Ascending aorta (tissue), 2 donors: ENCODE measurements around the gene IGF2. TPM values are rescaled to one million over a fixed set of nuclear protein-coding genes. Genes with fewer than 3 reads are reported as not detected.

Source experiments
- DNase-seq, 2 donors: peaks; one replicate each; pipeline ENCODE4 v3.0.0-alpha.2; 2019; ENCODE audit warnings: low spot score in 2 of 2
- H3K27ac ChIP-seq, 2 donors: fragments of 200-600 bp; sonication (generic); one replicate each; pipeline ENCODE4 v1.5.1; 2016 to 2017; ENCODE audit warnings: mild to moderate bottlenecking in 1 of 2
- H3K27me3 ChIP-seq: fragments of 200-600 bp; sonication (generic); one replicate; pipeline ENCODE4 v1.5.1; 2017
- H3K36me3 ChIP-seq, 2 donors: fragments of 200-600 bp; sonication (generic); one replicate each; pipeline ENCODE4 v1.5.1; 2016
- H3K4me1 ChIP-seq, 2 donors: fragments of 200-600 bp; sonication (generic); one replicate each; pipeline ENCODE4 v1.5.1; 2016 to 2017; ENCODE audit warnings: mild to moderate bottlenecking in 1 of 2
- H3K4me3 ChIP-seq, 2 donors: fragments of 200-600 bp; sonication (generic); one replicate each; pipeline ENCODE4 v1.5.1; 2016 to 2017; ENCODE audit warnings: mild to moderate bottlenecking in 1 of 2
- H3K9me3 ChIP-seq, 2 donors: fragments of 200-600 bp; sonication (generic); one replicate each; pipeline ENCODE4 v1.5.1; 2016
- CTCF ChIP-seq, 3 experiments: fragments of 200-600 bp in 2 of 3; fragments of 450-650 bp in 1 of 3; sonication (generic) in 2 of 3; IDR thresholded peaks; one replicate each; pipeline ENCODE4 v1.5.1; 2016 to 2019; ENCODE audit warnings: antibody characterized with exemption in 3 of 3, mild to moderate bottlenecking in 1 of 3, moderate library complexity in 1 of 3
- intact Hi-C: fragments of 100-400 bp; cut with DNase I; formaldehyde crosslinking; loops from one replicate; pipeline ENCODE4 v1.15.1; 2023
- total RNA-seq: library from RNA; depleted of rRNA; stranded (reverse); fragments of >200 nt; gene quantifications from one replicate; pipeline ENCODE4 v1.1.0, GENCODE V29; 2016

Gene IGF2
- total RNA-seq, 1 donor from 2014 or later = 124 TPM

DNA sequence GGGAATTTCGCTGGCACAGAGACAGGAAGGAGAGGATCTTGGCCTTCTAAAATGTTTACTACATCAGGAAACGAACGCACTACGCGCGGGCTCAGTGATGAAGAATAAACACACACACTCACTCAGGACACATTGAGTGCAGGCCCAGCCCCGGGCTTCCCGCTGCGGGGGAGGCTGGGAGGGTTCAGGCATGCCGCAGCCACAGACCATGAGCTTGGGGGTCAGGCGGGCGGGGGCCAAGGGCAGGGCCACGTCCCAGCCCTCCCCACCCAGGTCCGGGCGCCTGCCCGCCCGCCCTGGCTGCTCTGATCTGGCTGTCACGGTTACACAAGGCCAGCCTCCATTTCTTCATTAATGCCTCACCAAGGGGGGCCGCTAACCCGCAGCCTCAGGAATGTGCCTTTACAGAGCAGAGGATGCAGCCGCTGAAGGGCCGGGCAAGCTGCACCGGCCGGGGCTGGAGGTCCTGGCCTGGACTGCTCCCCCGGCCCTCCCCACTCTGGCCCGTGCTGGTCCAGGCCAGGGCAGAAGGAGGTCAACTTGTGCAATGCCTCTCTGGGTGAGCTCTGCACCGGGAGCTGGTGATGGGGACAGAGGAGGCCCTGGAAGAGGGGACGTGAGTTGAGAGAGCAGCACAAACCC is 41.7 kb downstream of the IGF2 start:
- Histone ChIP-seq H3K36me3 (no peaks in the 10 kb centered on the region), H3K4me3 (no peak overlapping the region), H3K27me3 (no peaks in the 10 kb centered on the region), H3K9me3 (no peaks in the 10 kb centered on the region), H3K27ac (peak overlapping the region in 1 of 2 donors; percentile 4), H3K4me1 (peaks cover 3 to 6% of the 10 kb centered on the region in 2 donors)
- intact Hi-C loops = no loop called here
- DNase-seq = peak in 1 of 2 donors; percentile 65
- TF ChIP-seq CTCF (IDR thresholded peaks at IDR 0.05) = no peak

DNA sequence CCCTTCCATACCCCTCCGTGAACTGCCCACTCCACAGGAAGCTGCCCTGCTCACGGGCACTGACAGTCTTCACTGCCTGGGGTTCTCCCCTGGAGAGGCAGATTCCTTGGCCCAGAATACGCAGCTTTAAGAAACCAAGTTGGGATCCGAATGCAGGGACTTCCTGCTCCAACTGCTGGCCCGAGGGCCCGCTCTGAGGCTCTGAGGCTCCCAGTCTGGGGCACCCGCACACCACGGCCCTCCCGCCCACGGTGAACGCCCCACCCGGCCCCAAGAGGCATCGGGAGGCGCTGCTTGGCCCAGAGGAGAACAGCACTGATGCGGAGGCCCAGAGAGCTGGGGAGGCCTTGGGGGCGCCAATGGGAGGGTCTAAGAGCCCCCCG is 42.3 kb downstream of the IGF2 start:
- Histone ChIP-seq H3K4me3 (no peak overlapping the region), H3K36me3 (no peaks in the 10 kb centered on the region), H3K27me3 (no peaks in the 10 kb centered on the region), H3K9me3 (no peaks in the 10 kb centered on the region), H3K4me1 (peaks cover 3 to 8% of the 10 kb centered on the region in 2 donors), H3K27ac (peak overlapping the region in 1 of 2 donors; percentile 4)
- no peak for DNase-seq
- no peak for TF ChIP-seq CTCF (IDR thresholded peaks at IDR 0.05)
- intact Hi-C loops = no loop called here

GRCh38 chr11:2096011-2096918 is 42.9 kb downstream of the IGF2 start:
- H3K9me3 ChIP-seq = no peaks in the 10 kb centered on the region
- no peak for TF ChIP-seq CTCF (IDR thresholded peaks at IDR 0.05)
- peak in 1 of 2 donors; percentile 39 for DNase-seq
- no peaks in the 10 kb centered on the region for H3K27me3 ChIP-seq
- intact Hi-C loops = no loop called here
- no peak overlapping the region for H3K4me3 ChIP-seq
- peak overlapping the region in 1 of 2 donors; percentile 4 for H3K27ac ChIP-seq
- H3K36me3 ChIP-seq = no peaks in the 10 kb centered on the region
- H3K4me1 ChIP-seq = peaks cover 3 to 8% of the 10 kb centered on the region in 2 donors

- no peaks in the 10 kb centered on the region for H3K9me3 ChIP-seq
- TF ChIP-seq CTCF (IDR thresholded peaks at IDR 0.05) = no peak
- H3K4me1 ChIP-seq = peaks cover 3 to 8% of the 10 kb centered on the region in 2 donors
- H3K36me3 ChIP-seq = no peaks in the 10 kb centered on the region
- H3K4me3 ChIP-seq = no peak overlapping the region
- intact Hi-C loops = no loop called here
- no peak overlapping the region for H3K27ac ChIP-seq
- no peaks in the 10 kb centered on the region for H3K27me3 ChIP-seq
- peak in 1 of 2 donors; percentile 58 for DNase-seq
These were observed 43.6 kb downstream of the IGF2 start for GRCh38 chr11:2095542-2095941.

GRCh38 chr11:2095198-2095520 is 44.0 kb downstream of the IGF2 start:
- Histone ChIP-seq H3K36me3 (no peaks in the 10 kb centered on the region), H3K27me3 (no peaks in the 10 kb centered on the region), H3K4me1 (peaks cover 3 to 8% of the 10 kb centered on the region in 2 donors), H3K27ac (no peak overlapping the region), H3K4me3 (no peak overlapping the region), H3K9me3 (no peaks in the 10 kb centered on the region)
- TF ChIP-seq CTCF (IDR thresholded peaks at IDR 0.05) = no peak
- intact Hi-C loops = no loop called here
- DNase-seq = no peak
